GM12878 (cell line): ENCODE measurements around the gene INPP4B. TPM values are rescaled to one million over a fixed set of nuclear protein-coding genes. Genes with fewer than 3 reads are reported as not detected.
A peak's percentile ranks its signal among the peaks of the same experiment; 100 is the strongest.

Experiments
- ATAC-seq: fragments of 200-7000 bp; cut with Tn5 transposase; 3 replicates; pipeline ENCODE4 v1.9.1; 2020; ENCODE audit warnings: mild to moderate bottlenecking, moderate library complexity
- BruUV-seq: library from RNA; stranded (reverse); fragments of 400-500 nt; replicated peaks from 2 replicates; lab custom pipeline; 2021; lab: Mats Ljungman, UMichigan
- CTCF ChIA-PET: fragments of 300-600 bp; sonication (Branson Sonifier 250); formaldehyde crosslinking; extraction: SDS; loops from one replicate; lab custom pipeline; 2021; ENCODE audit warnings: inconsistent platforms; lab: Yijun Ruan, JAX
- POLR2A ChIA-PET: fragments of 350-600 bp; formaldehyde crosslinking; extraction: SDS; loops from one replicate; lab custom pipeline; 2021; ENCODE audit warnings: inconsistent platforms; lab: Charles Lee
- RAD21 ChIA-PET: fragments of 300-600 bp; sonication (Branson Sonifier 250); formaldehyde crosslinking; loops from one replicate; lab custom pipeline; 2023; ENCODE audit warnings: antibody characterized with exemption; ENCODE audit not compliant: unreplicated experiment; lab: Charles Lee
- SMC1A ChIA-PET: fragments of 300-600 bp; sonication (Branson Sonifier 250); formaldehyde crosslinking; loops from one replicate; lab custom pipeline; 2023; ENCODE audit not compliant: unreplicated experiment, uncharacterized antibody; lab: Charles Lee
- DNase-seq: peaks from one replicate; pipeline ENCODE4 v3.0.0-alpha.2; 2011; ENCODE audit warnings: low read depth, low spot score
- FAIRE-seq: peaks from 3 replicates; lab custom pipeline; 2011; peaks lifted over from hg19 to GRCh38; lab: Jason Lieb, UNC
- H2AFZ ChIP-seq: 2 replicates; pipeline ENCODE4 v1.6.0; 2011; ENCODE audit warnings: low read depth, low read length, control low read depth; ENCODE audit not compliant: control insufficient read depth
- H3K27ac ChIP-seq: 2 replicates; pipeline ENCODE4 v1.5.1; 2011; ENCODE audit warnings: control low read depth; ENCODE audit not compliant: control insufficient read depth, insufficient read depth
- H3K27me3 ChIP-seq, 2 experiments: replicated peaks in 1 of 2; 2 replicates each; pipeline versions ENCODE4 v1.6.0 to v1.6.1; 2011; ENCODE audit warnings: low read length in 1 of 2; ENCODE audit not compliant: control insufficient read depth in 2 of 2, insufficient read depth in 2 of 2
- H3K36me3 ChIP-seq, 2 experiments: 2 replicates each; pipeline ENCODE4 v1.5.1; 2011; ENCODE audit warnings: low read length in 1 of 2; ENCODE audit not compliant: control insufficient read depth in 2 of 2, insufficient read depth in 2 of 2
- H3K4me1 ChIP-seq: 2 replicates; pipeline ENCODE4 v1.6.1; 2011; ENCODE audit warnings: mild to moderate bottlenecking, low read length, moderate library complexity, mixed read lengths; ENCODE audit not compliant: control insufficient read depth, insufficient read depth
- H3K4me2 ChIP-seq: 2 replicates; pipeline ENCODE4 v1.6.0; 2011; ENCODE audit warnings: control low read depth; ENCODE audit not compliant: control insufficient read depth, insufficient read depth
- H3K4me3 ChIP-seq: fragments of 200-600 bp; sonication (generic); 2 replicates; pipeline ENCODE4 v1.5.1; 2016
- H3K79me2 ChIP-seq: 2 replicates; pipeline ENCODE4 v1.6.0; 2011; ENCODE audit warnings: low read length; ENCODE audit not compliant: control insufficient read depth, insufficient read depth
- H3K9ac ChIP-seq: 2 replicates; pipeline ENCODE4 v1.8.0; 2011; ENCODE audit warnings: low read length, control low read depth, mixed read lengths; ENCODE audit not compliant: control insufficient read depth, insufficient read depth
- H3K9me3 ChIP-seq: replicated peaks from 3 replicates; pipeline ENCODE4 v1.5.1; 2011; ENCODE audit warnings: mild to moderate bottlenecking, low read length; ENCODE audit not compliant: control insufficient read depth, insufficient read depth
- H4K20me1 ChIP-seq: 2 replicates; pipeline ENCODE4 v1.6.0; 2011; ENCODE audit not compliant: control insufficient read depth, insufficient read depth
- ATF7 ChIP-seq: fragments of 450-650 bp; IDR thresholded peaks from 2 replicates; pipeline ENCODE4 v1.6.1; 2016; ENCODE audit warnings: low read depth, mild to moderate bottlenecking
- BMI1 ChIP-seq: fragments of 450-650 bp; IDR thresholded peaks from 2 replicates; pipeline ENCODE4 v1.6.1; 2016; ENCODE audit warnings: mild to moderate bottlenecking, moderate library complexity, borderline replicate concordance
- BRCA1 ChIP-seq: IDR thresholded peaks from 2 replicates; pipeline ENCODE4 v1.6.1; 2011; ENCODE audit warnings: low read depth, low read length, improper control_type of control experiment
- CBX5 ChIP-seq: sonication (generic); IDR thresholded peaks from 2 replicates; pipeline ENCODE4 v1.6.1; 2016; ENCODE audit warnings: low read depth, moderate library complexity, mild to moderate bottlenecking, inconsistent platforms
- GATAD2B ChIP-seq: fragments of 450-650 bp; conservative IDR thresholded peaks from 2 replicates; pipeline ENCODE4 v1.6.1; 2017; ENCODE audit warnings: low read depth, mild to moderate bottlenecking, moderate library complexity
- KDM1A ChIP-seq: fragments of 200-600 bp; sonication (generic); IDR thresholded peaks from 2 replicates; pipeline ENCODE4 v1.6.1; 2016; ENCODE audit warnings: borderline replicate concordance
- MEF2A ChIP-seq: IDR thresholded peaks from 2 replicates; pipeline ENCODE4 v1.6.1; 2011; ENCODE audit warnings: low read depth, mild to moderate bottlenecking, low read length, moderate library complexity; ENCODE audit not compliant: insufficient read depth
- MTA3 ChIP-seq: IDR thresholded peaks from 2 replicates; pipeline ENCODE4 v1.6.1; 2012; ENCODE audit warnings: low read length, inconsistent platforms, borderline replicate concordance
- NFXL1 ChIP-seq: fragments of 450-650 bp; IDR thresholded peaks from 2 replicates; pipeline ENCODE4 v1.6.1; 2017; ENCODE audit warnings: antibody characterized with exemption, mild to moderate bottlenecking, borderline replicate concordance
- NFYA ChIP-seq: IDR thresholded peaks from 2 replicates; pipeline ENCODE4 v1.6.1; 2011; ENCODE audit warnings: low read depth, mild to moderate bottlenecking, low read length, improper control_type of control experiment, borderline replicate concordance
- PAX8 ChIP-seq: fragments of 450-650 bp; IDR thresholded peaks from 2 replicates; pipeline ENCODE4 v1.6.1; 2017; ENCODE audit warnings: mild to moderate bottlenecking, moderate library complexity
- SP1 ChIP-seq: IDR thresholded peaks from one replicate; pipeline ENCODE4 v1.6.1; 2011; ENCODE audit warnings: low read depth, low read length
- STAT1 ChIP-seq: fragments of 450-650 bp; conservative IDR thresholded peaks from 2 replicates; pipeline ENCODE4 v1.6.1; 2014; ENCODE audit warnings: antibody characterized with exemption, mild to moderate bottlenecking
- TAF1 ChIP-seq: IDR thresholded peaks from 2 replicates; pipeline ENCODE4 v1.6.1; 2011; ENCODE audit warnings: mild to moderate bottlenecking, low read depth, low read length, borderline replicate concordance
- TCF12 ChIP-seq: IDR thresholded peaks from 2 replicates; pipeline ENCODE4 v1.6.1; 2011; ENCODE audit warnings: low read depth, mild to moderate bottlenecking, low read length
- TCF3 ChIP-seq: IDR thresholded peaks from 2 replicates; pipeline ENCODE4 v1.6.1; 2012; ENCODE audit warnings: low read depth, mild to moderate bottlenecking, low read length, borderline replicate concordance; ENCODE audit not compliant: insufficient read depth
- ZNF217 ChIP-seq: fragments of 450-650 bp; IDR thresholded peaks from 2 replicates; pipeline ENCODE4 v1.6.1; 2017; ENCODE audit warnings: antibody characterized with exemption, mild to moderate bottlenecking
- whole genome bisulfite sequencing: methylation state at CpG from one replicate; pipeline ENCODE4 v1.1.6; 2016; ENCODE audit warnings: low lambda C conversion rate; ENCODE audit not compliant: insufficient replicate concordance, insufficient coverage; ENCODE audit errors: missing lambda C conversion rate; 5-methylcytosine and 5-hydroxymethylcytosine counted together
- in situ Hi-C: fragments of 300-500 bp; cut with MboI; formaldehyde crosslinking; loops from 9 replicates; pipeline ENCODE4 v1.14.3; 2018; ENCODE audit warnings: mixed read lengths
- intact Hi-C: fragments of 100-400 bp; cut with micrococcal nuclease; formaldehyde crosslinking; loops from one replicate; pipeline ENCODE4 v1.14.2; 2022; ENCODE audit not compliant: unreplicated experiment
- polyA plus RNA-seq, 11 experiments: library from polyadenylated mRNA; depleted of rRNA in 4 of 11; unstranded in 6 of 11; stranded (reverse) in 5 of 11; fragments of >200 nt; fragmentation: Nextera tagmentation in 4 of 11; fragmentation: Illumina TruSeq in 1 of 11; extraction: Ambion mirVana in 4 of 11; extraction: Trizol in 1 of 11; gene quantifications; 1 replicate in 1 of 11; 2 replicates in 10 of 11; pipeline versions ENCODE4 v1.2.1 to v1.2.3, GENCODE V29; 2011 to 2016; ENCODE audit warnings: inconsistent platforms in 2 of 11, missing spikeins in 2 of 11, low read depth in 1 of 11
- total RNA-seq, 4 experiments: library from RNA; depleted of rRNA in 3 of 4; stranded (reverse); fragments of >200 nt in 3 of 4; fragmentation: Illumina TruSeq in 1 of 4; extraction: Trizol in 1 of 4; gene quantifications; 2 replicates each; pipeline versions ENCODE4 v1.2.1 to v1.2.3, GENCODE V29; 2013 to 2021
- TF ChIP-seq, protein P1 (sequence below): fragments of 450-650 bp; IDR thresholded peaks from 2 replicates; pipeline ENCODE4 v1.6.1; 2017; ENCODE audit warnings: mild to moderate bottlenecking, low read depth, inconsistent platforms; ENCODE audit not compliant: poor library complexity, severe bottlenecking
- TF ChIP-seq, protein P2 (sequence below): fragments of 450-650 bp; IDR thresholded peaks from 2 replicates; pipeline ENCODE4 v1.6.1; 2016; ENCODE audit warnings: mild to moderate bottlenecking

The INPP4B gene
- total and polyA plus RNA-seq, 10 of the 15 experiments (the other 5 are each of a cell fraction or from before 2014, with no cell fraction given) = 0.53 to 11.2 (median 0.95) TPM

DNA sequence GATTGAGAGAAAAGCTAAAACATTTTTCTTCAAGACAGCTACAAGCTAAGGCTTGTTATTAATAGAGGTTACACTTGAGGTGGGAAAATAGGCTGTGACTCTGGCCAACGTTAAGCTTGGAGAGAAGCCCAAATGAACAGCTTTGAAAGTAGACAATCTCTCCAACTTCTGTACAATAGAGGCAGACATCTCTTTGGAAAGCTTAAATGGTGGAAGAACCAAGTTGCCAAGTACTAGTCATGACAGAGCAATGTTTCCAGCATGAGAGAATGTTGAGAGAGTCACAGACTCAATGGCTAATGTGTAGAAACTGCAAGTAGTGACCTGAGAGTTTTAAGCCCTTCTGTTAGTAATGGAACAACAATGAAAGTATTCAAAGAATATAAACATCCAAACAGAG is 298.1 kb downstream of the INPP4B start:
- H2AFZ ChIP-seq = no peak overlapping the region
- no peaks in the 10 kb centered on the region for H4K20me1 ChIP-seq
- no peaks in the 10 kb centered on the region for H3K9me3 ChIP-seq
- ChIA-PET CTCF (interaction anchor here (0.8 to 1.5 kb wide), 7 partner anchors 9 to 193 kb away, joined by 3 to 8 read pairs (median 3); no protein-coding TSS in a partner anchor), POLR2A (interaction anchor here (1.1 to 1.2 kb wide), 2 partner anchors 8 to 143 kb away, joined by 3 read pairs; no protein-coding TSS in a partner anchor), RAD21 (interaction anchor here (0.8 to 1.2 kb wide), 8 partner anchors 8 to 174 kb away, joined by 3 to 5 read pairs (median 3); no protein-coding TSS in a partner anchor), SMC1A (interaction anchor here (1.1 to 3.3 kb wide), 12 partner anchors 10 to 193 kb away, joined by 3 to 22 read pairs (median 4); no protein-coding TSS in a partner anchor)
- no TSS peak for BruUV-seq
- no peaks in the 10 kb centered on the region for H3K36me3 ChIP-seq
- H3K4me2 ChIP-seq = no peak overlapping the region
- no peak overlapping the region for H3K9ac ChIP-seq
- in situ Hi-C loops = no loop called here
- WGBS = 0% methylated on average over 1 of the region's 1 CpG
- FAIRE-seq = no peak
- H3K4me1 ChIP-seq = no peaks in the 10 kb centered on the region
- H3K4me3 ChIP-seq = no peak overlapping the region
- no peak overlapping the region for H3K27ac ChIP-seq
- no peaks in the 10 kb centered on the region for H3K79me2 ChIP-seq
- TF ChIP-seq TCF12 (no peak), SP1 (no peak), MTA3 (no peak), NFYA (no peak), ATF7 (no peak), CBX5 (no peak), GATAD2B (no peak), PAX8 (no peak), MEF2A (no peak), KDM1A (no peak), STAT1 (no peak), TCF3 (no peak), ZNF217 (no peak), TAF1 (no peak), BMI1 (no peak), BRCA1 (no peak), NFXL1 (no peak)
- TF ChIP-seq, protein P1, sequence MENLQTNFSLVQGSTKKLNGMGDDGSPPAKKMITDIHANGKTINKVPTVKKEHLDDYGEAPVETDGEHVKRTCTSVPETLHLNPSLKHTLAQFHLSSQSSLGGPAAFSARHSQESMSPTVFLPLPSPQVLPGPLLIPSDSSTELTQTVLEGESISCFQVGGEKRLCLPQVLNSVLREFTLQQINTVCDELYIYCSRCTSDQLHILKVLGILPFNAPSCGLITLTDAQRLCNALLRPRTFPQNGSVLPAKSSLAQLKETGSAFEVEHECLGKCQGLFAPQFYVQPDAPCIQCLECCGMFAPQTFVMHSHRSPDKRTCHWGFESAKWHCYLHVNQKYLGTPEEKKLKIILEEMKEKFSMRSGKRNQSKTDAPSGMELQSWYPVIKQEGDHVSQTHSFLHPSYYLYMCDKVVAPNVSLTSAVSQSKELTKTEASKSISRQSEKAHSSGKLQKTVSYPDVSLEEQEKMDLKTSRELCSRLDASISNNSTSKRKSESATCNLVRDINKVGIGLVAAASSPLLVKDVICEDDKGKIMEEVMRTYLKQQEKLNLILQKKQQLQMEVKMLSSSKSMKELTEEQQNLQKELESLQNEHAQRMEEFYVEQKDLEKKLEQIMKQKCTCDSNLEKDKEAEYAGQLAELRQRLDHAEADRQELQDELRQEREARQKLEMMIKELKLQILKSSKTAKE = no peak
- TF ChIP-seq, protein P2, sequence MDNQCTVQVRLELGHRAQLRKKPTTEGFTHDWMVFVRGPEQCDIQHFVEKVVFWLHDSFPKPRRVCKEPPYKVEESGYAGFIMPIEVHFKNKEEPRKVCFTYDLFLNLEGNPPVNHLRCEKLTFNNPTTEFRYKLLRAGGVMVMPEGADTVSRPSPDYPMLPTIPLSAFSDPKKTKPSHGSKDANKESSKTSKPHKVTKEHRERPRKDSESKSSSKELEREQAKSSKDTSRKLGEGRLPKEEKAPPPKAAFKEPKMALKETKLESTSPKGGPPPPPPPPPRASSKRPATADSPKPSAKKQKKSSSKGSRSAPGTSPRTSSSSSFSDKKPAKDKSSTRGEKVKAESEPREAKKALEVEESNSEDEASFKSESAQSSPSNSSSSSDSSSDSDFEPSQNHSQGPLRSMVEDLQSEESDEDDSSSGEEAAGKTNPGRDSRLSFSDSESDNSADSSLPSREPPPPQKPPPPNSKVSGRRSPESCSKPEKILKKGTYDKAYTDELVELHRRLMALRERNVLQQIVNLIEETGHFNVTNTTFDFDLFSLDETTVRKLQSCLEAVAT = no peak
- no peak for DNase-seq
- intact Hi-C loops = no loop called here
- H3K27me3 ChIP-seq = no peaks in the 10 kb centered on the region
- ATAC-seq = peak; percentile 12; the same call in 1 of the 3 replicates
